CD4-positive, alpha-beta memory T cell (primary cell): ENCODE measurements around the gene SLC1A1. TPM values are rescaled to one million over a fixed set of nuclear protein-coding genes. Genes with fewer than 3 reads are reported as not detected.

Experiments
- CTCF ChIA-PET: fragments of 350-600 bp; sonication (Branson Sonifier 250); formaldehyde crosslinking; loops from one replicate; lab custom pipeline; 2021; ENCODE audit warnings: inconsistent platforms; ENCODE audit not compliant: partially characterized antibody; lab: Charles Lee
- POLR2A ChIA-PET: fragments of 350-600 bp; sonication (Branson Sonifier 250); formaldehyde crosslinking; loops from one replicate; lab custom pipeline; 2021; ENCODE audit not compliant: partially characterized antibody; lab: Charles Lee
- DNase-seq, 5 donors: peaks; one replicate each; pipeline versions ENCODE4 v3.0.0 to v3.0.0-alpha.2; 2020 to 2022; ENCODE audit warnings: mixed read lengths in 1 of 5
- H3K27ac ChIP-seq: one replicate; pipeline ENCODE4 v1.7.0; 2013; ENCODE audit warnings: low read depth, low read length
- H3K27me3 ChIP-seq: 2 replicates; pipeline ENCODE4 v1.7.0; 2013; ENCODE audit warnings: mild to moderate bottlenecking, low read length, moderate library complexity; ENCODE audit not compliant: insufficient read depth
- H3K36me3 ChIP-seq: 2 replicates; pipeline ENCODE4 v1.7.0; 2013; ENCODE audit warnings: mild to moderate bottlenecking, low read length, moderate library complexity; ENCODE audit not compliant: insufficient read depth
- H3K4me1 ChIP-seq: 2 replicates; pipeline ENCODE4 v1.7.0; 2013; ENCODE audit warnings: mild to moderate bottlenecking, low read length, moderate library complexity; ENCODE audit not compliant: insufficient read depth
- H3K4me3 ChIP-seq, 2 donors: one replicate each; pipeline ENCODE4 v1.7.0; 2013; ENCODE audit warnings: low read length in 2 of 2, mild to moderate bottlenecking in 1 of 2
- H3K9me3 ChIP-seq, 2 donors: one replicate each; pipeline ENCODE4 v1.7.0; 2013; ENCODE audit warnings: low read length in 2 of 2, control low read depth in 1 of 2; ENCODE audit not compliant: control insufficient read depth in 1 of 2
- H3K27ac Mint-ChIP-seq, 7 donors: one replicate each; pipeline ENCODE4 v1.8.0; 2020 to 2021; ENCODE audit warnings: mixed read lengths in 7 of 7, mild to moderate bottlenecking in 6 of 7, inconsistent platforms in 3 of 7, moderate library complexity in 3 of 7
- H3K27me3 Mint-ChIP-seq, 2 donors: one replicate each; pipeline ENCODE4 v1.8.0; 2020 to 2021; ENCODE audit warnings: mixed read lengths in 2 of 2
- H3K36me3 Mint-ChIP-seq, 2 donors: one replicate each; pipeline ENCODE4 v1.8.0; 2020 to 2021; ENCODE audit warnings: mixed read lengths in 2 of 2, inconsistent platforms in 1 of 2, mild to moderate bottlenecking in 1 of 2
- H3K4me1 Mint-ChIP-seq, 4 donors: one replicate each; pipeline ENCODE4 v1.8.0; 2020 to 2021; ENCODE audit warnings: mixed read lengths in 4 of 4, mild to moderate bottlenecking in 1 of 4
- H3K4me3 Mint-ChIP-seq, 8 donors: one replicate each; pipeline ENCODE4 v1.8.0; 2020 to 2021; ENCODE audit warnings: mixed read lengths in 8 of 8, mild to moderate bottlenecking in 7 of 8, moderate library complexity in 6 of 8, inconsistent platforms in 3 of 8
- H3K9me3 Mint-ChIP-seq, 8 donors: one replicate each; pipeline ENCODE4 v1.8.0; 2020 to 2021; ENCODE audit warnings: mixed read lengths in 8 of 8, mild to moderate bottlenecking in 5 of 8, inconsistent platforms in 3 of 8, moderate library complexity in 1 of 8
- intact Hi-C: fragments of 100-400 bp; cut with micrococcal nuclease; formaldehyde crosslinking; loops from one replicate; pipeline ENCODE4 v1.15.1; 2023
- polyA plus RNA-seq, 2 donors: library from polyadenylated mRNA; unstranded; fragments of 300-500 nt; fragmentation: Illumina TruSeq; gene quantifications; one replicate each; pipeline ENCODE4 v1.2.3, GENCODE V29; 2021
- total RNA-seq, 2 experiments: library from RNA; stranded (reverse); gene quantifications; one replicate each; pipeline ENCODE4 v1.2.3, GENCODE V29; 2021

SLC1A1 gene
- total and polyA plus RNA-seq, 4 experiments from 2014 or later, result 0.25 to 1.00 (median 0.52) TPM; not detected in 1

DNA sequence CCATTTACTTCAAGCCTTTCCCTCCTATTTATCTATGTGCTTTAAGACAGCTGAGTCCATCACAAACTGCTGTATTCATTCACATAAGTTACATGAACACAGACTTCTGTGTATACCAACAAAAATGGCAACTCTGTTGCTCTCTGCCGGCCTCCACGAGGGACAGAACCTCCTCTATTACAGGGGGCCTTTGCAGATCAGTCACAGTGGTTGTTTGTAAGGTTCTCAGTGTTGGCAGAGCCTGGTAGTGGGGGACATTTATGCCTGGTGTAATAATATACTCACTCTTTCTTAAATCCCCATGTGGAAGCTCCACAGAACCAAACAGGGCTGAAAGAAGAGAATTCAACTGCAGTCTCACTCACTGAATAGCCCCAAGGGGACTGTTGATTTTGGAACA, 76.5 kb downstream of the SLC1A1 start:
- H3K27ac Mint-ChIP-seq, result no peak overlapping the region
- no peak overlapping the region for H3K27ac ChIP-seq

DNA sequence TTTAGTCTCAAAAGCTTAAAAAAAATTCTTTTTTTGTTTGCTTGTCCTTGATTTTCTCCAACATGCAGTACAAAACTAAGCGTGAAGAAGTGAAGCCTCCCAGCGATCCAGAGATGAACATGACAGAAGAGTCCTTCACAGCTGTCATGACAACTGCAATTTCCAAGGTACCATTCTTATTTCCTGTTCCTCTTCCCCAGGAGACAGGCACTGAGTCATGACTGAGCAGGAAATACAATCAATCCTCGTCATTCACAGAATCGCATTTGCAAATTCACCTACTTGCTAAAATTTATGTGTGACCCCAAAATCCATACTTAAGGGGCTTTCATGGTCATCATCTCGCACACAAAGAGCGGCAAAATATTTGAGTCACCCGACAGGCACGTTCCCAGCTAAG, 77.3 kb downstream of the SLC1A1 start:
- POLR2A ChIA-PET, result interaction anchor here (1.2 kb wide), 1 partner anchor 30 kb away, joined by 3 read pairs; no protein-coding TSS in a partner anchor
- no peak for DNase-seq
- Histone ChIP-seq H3K27me3 (no peaks in the 10 kb centered on the region), H3K36me3 (no peaks in the 10 kb centered on the region), H3K4me1 (peaks cover 22% of the 10 kb centered on the region), H3K9me3 (no peaks in the 10 kb centered on the region), H3K27ac (no peak overlapping the region), H3K4me3 (no peak overlapping the region)
- Mint-ChIP-seq H3K27me3 (no peaks in the 10 kb centered on the region), H3K36me3 (no peaks in the 10 kb centered on the region), H3K4me3 (no peak overlapping the region), H3K27ac (peak overlapping the region in 1 of 7 donors; percentile 20), H3K9me3 (peaks cover 0 to 3% (median 0%) of the 10 kb centered on the region in 8 donors), H3K4me1 (peaks cover 18 to 27% (median 25%) of the 10 kb centered on the region in 4 donors)
- intact Hi-C loops, result no loop called here
- CTCF ChIA-PET, result no interaction called here

More for the DNA sequence above, 76.5 kb downstream of the SLC1A1 start:
- H3K4me3 ChIP-seq, result no peak overlapping the region
- Mint-ChIP-seq H3K4me1 (peaks cover 10 to 19% (median 17%) of the 10 kb centered on the region in 4 donors), H3K27me3 (no peaks in the 10 kb centered on the region), H3K4me3 (no peak overlapping the region), H3K9me3 (peaks cover 0 to 3% (median 0%) of the 10 kb centered on the region in 8 donors), H3K36me3 (no peaks in the 10 kb centered on the region)
- H3K36me3 ChIP-seq, result no peaks in the 10 kb centered on the region
- DNase-seq, result no peak
- peaks cover 14% of the 10 kb centered on the region for H3K4me1 ChIP-seq
- intact Hi-C loops, result no loop called here
- H3K27me3 ChIP-seq, result no peaks in the 10 kb centered on the region
- H3K9me3 ChIP-seq, result no peaks in the 10 kb centered on the region
- ChIA-PET POLR2A (interaction anchor here (1.2 kb wide), 1 partner anchor 30 kb away, joined by 3 read pairs; no protein-coding TSS in a partner anchor), CTCF (no interaction called here)

DNA sequence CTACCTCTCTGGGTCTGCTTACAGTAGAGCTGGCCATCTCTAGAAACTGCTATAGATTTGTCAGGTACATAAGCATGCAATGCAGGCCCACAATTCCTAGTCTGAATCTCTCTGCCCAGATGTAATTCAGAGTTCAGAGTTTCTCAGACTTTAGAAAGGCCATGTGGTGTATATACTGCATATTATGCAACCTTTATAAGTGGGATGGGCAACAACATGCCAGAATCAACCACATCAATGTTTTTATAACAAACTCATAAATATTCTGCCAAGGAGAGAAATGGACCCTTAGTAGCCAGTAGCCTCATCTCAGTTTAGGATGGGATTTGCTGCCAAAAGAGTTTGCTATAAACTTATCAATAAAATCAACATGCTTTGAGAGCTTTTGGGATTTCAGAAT, 78.8 kb downstream of the SLC1A1 start:
- Mint-ChIP-seq H3K4me1 (peaks cover 16 to 29% (median 25%) of the 10 kb centered on the region in 4 donors), H3K36me3 (no peaks in the 10 kb centered on the region), H3K4me3 (no peak overlapping the region), H3K9me3 (peaks cover 0 to 3% (median 0%) of the 10 kb centered on the region in 8 donors), H3K27me3 (no peaks in the 10 kb centered on the region), H3K27ac (peak overlapping the region in 1 of 7 donors; percentile 6)
- H3K27me3 ChIP-seq, result no peaks in the 10 kb centered on the region
- H3K9me3 ChIP-seq, result no peaks in the 10 kb centered on the region
- no peaks in the 10 kb centered on the region for H3K36me3 ChIP-seq
- H3K4me3 ChIP-seq, result no peak overlapping the region
- ChIA-PET CTCF (no interaction called here), POLR2A (no interaction called here)
- H3K27ac ChIP-seq, result no peak overlapping the region
- intact Hi-C loops, result no loop called here
- DNase-seq, result no peak
- H3K4me1 ChIP-seq, result peaks cover 16% of the 10 kb centered on the region

DNA sequence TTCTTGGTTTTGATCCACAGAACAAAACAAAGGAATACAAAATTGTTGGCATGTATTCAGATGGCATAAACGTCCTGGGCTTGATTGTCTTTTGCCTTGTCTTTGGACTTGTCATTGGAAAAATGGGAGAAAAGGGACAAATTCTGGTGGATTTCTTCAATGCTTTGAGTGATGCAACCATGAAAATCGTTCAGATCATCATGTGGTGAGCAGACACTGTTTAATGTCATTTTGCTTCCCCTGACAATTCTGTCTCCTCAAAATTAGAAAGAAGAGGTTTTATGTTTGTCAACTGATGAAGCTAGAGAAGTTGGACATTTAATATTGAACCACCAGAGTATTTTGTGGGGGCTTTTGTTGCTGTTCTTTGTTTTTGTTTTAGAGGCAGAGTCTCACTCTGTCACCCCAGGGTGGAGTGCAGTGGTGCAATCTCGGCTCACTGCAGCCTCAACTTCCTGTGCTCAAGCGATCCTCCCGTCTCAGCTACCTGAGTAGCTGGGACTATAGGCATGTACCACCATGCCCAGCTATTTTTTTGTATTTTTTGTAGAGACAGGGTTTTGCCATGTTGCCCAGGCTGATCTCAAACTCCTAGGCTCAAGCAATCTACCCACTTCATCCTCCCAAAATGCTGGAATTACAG, 82.0 kb downstream of the SLC1A1 start:
- Mint-ChIP-seq H3K9me3 (no peaks in the 10 kb centered on the region), H3K4me1 (peaks cover 16 to 26% (median 22%) of the 10 kb centered on the region in 4 donors), H3K27ac (peak overlapping the region; percentile 37 to 79 (median 63)), H3K4me3 (peak overlapping the region in 5 of 8 donors; percentile 18 to 70 (median 49)), H3K36me3 (no peaks in the 10 kb centered on the region), H3K27me3 (no peaks in the 10 kb centered on the region)
- H3K36me3 ChIP-seq, result no peaks in the 10 kb centered on the region
- ChIA-PET CTCF (no interaction called here), POLR2A (interaction anchor here (0.6 to 1.4 kb wide), 2 partner anchors 15 to 33 kb away, joined by 3 to 4 read pairs; no protein-coding TSS in a partner anchor)
- DNase-seq, result peak in 2 of 5 donors; percentile 19 to 23
- no peak overlapping the region for H3K27ac ChIP-seq
- H3K4me1 ChIP-seq, result peaks cover 14% of the 10 kb centered on the region
- no peaks in the 10 kb centered on the region for H3K9me3 ChIP-seq
- H3K27me3 ChIP-seq, result no peaks in the 10 kb centered on the region
- intact Hi-C loops, result no loop called here
- no peak overlapping the region for H3K4me3 ChIP-seq

DNA sequence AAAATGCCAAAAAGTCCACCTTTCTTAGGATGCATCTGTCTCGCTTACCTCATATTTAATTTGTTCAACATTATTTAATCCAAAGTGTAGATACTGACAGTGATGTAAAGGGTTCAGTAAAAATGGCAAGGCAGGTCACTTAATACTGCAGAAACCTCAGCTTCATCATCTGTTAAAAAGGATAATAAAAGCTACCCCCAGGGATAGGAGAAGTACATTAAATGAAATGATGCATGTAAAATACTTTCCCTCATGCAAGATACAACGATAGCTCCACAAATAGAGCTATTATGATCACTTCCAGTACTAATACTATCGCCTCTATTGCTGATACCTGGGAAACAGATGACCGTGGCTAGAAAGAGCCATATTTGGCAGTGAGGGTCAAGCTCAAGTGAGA, 82.9 kb downstream of the SLC1A1 start:
- H3K27ac ChIP-seq, result no peak overlapping the region
- H3K4me1 Mint-ChIP-seq, result peaks cover 16 to 26% (median 22%) of the 10 kb centered on the region in 4 donors
- H3K27me3 Mint-ChIP-seq, result peaks cover 0 to 2% of the 10 kb centered on the region in 2 donors
- peak overlapping the region in 2 of 7 donors; percentile 62 to 63 for H3K27ac Mint-ChIP-seq
- H3K9me3 Mint-ChIP-seq, result no peaks in the 10 kb centered on the region
- intact Hi-C loops, result no loop called here
- H3K4me3 ChIP-seq, result no peak overlapping the region
- no peak for DNase-seq
- no peaks in the 10 kb centered on the region for H3K9me3 ChIP-seq
- H3K4me1 ChIP-seq, result peaks cover 14% of the 10 kb centered on the region
- ChIA-PET POLR2A (interaction anchor here (1.4 to 1.8 kb wide), 2 partner anchors 32 to 168 kb away, joined by 3 to 4 read pairs; no protein-coding TSS in a partner anchor), CTCF (no interaction called here)
- peak overlapping the region in 2 of 8 donors; percentile 56 to 70 for H3K4me3 Mint-ChIP-seq
- no peaks in the 10 kb centered on the region for H3K36me3 ChIP-seq
- H3K27me3 ChIP-seq, result no peaks in the 10 kb centered on the region
- H3K36me3 Mint-ChIP-seq, result no peaks in the 10 kb centered on the region

DNA sequence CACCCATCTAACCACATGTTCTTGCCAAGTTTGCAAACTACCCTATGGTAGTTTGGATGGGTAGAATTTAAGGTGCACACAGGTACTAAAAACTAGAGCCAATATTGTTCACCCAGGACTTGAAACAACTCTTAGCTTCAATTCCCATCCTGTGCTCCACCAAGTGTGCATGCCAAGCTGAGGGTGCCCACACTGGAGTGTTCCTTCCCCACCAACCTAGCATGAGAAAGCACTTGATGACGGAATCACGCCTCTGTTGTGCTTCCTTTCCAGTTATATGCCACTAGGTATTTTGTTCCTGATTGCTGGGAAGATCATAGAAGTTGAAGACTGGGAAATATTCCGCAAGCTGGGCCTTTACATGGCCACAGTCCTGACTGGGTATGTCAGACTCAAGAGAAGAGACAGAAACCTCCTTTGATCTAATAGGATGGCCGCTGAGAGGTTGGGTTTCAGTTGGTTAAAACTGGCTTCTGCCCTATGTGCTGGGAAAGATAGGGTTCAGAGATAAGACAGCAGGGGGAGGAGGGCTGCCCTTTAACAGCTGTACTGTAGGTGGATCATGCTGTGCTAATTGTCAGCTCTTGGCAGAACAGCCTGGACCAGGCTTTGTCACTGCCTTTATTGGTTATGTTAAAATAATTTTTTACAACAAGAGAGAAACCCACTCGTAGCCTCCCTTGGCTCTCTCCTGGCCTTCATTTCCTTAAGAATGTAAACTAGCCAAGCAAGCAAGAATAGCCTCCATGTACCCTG, 83.5 kb downstream of the SLC1A1 start:
- H3K4me3 Mint-ChIP-seq, result no peak overlapping the region
- ChIA-PET CTCF (no interaction called here), POLR2A (interaction anchor here (1.8 kb wide), 1 partner anchor 168 kb away, joined by 3 read pairs; no protein-coding TSS in a partner anchor)
- no peaks in the 10 kb centered on the region for H3K9me3 Mint-ChIP-seq
- intact Hi-C loops, result no loop called here
- peaks cover 0 to 2% of the 10 kb centered on the region in 2 donors for H3K27me3 Mint-ChIP-seq
- Histone ChIP-seq H3K36me3 (no peaks in the 10 kb centered on the region), H3K27me3 (no peaks in the 10 kb centered on the region), H3K27ac (no peak overlapping the region), H3K4me3 (no peak overlapping the region), H3K4me1 (peaks cover 14% of the 10 kb centered on the region), H3K9me3 (no peaks in the 10 kb centered on the region)
- H3K36me3 Mint-ChIP-seq, result no peaks in the 10 kb centered on the region
- H3K4me1 Mint-ChIP-seq, result peaks cover 16 to 26% (median 22%) of the 10 kb centered on the region in 4 donors
- DNase-seq, result no peak
- H3K27ac Mint-ChIP-seq, result peak overlapping the region in 2 of 7 donors; percentile 20 to 54
